Right lobe of liver (tissue), 6 donors: ENCODE data around the gene TRABD2B. TPM values are rescaled to one million over a fixed set of nuclear protein-coding genes. Genes with fewer than 3 reads are reported as not detected.

Experiments used
- ATAC-seq, 4 donors: fragments of 200-7000 bp; cut with Tn5 transposase; one replicate each; pipeline ENCODE4 v1.9.1; 2020; ENCODE audit warnings: mild to moderate bottlenecking in 4 of 4, moderate library complexity in 4 of 4
- DNase-seq, 3 donors: peaks; one replicate each; pipeline ENCODE4 v3.0.0-alpha.2; 2020
- H3K27ac ChIP-seq, 3 donors: fragments of 200-600 bp; one replicate each; pipeline ENCODE4 v1.8.0; 2022
- H3K27me3 ChIP-seq, 2 donors: fragments of 200-600 bp; one replicate each; pipeline ENCODE4 v1.8.0; 2022
- H3K36me3 ChIP-seq, 4 donors: fragments of 200-600 bp; sonication (generic) in 1 of 4; one replicate each; pipeline versions ENCODE4 v1.5.1 to v1.8.0; 2017 to 2022; ENCODE audit warnings: control low read depth in 1 of 4
- H3K4me1 ChIP-seq, 4 donors: fragments of 200-600 bp; sonication (generic) in 1 of 4; one replicate each; pipeline versions ENCODE4 v1.5.1 to v1.8.0; 2017 to 2022; ENCODE audit warnings: control low read depth in 1 of 4
- H3K4me3 ChIP-seq, 3 donors: fragments of 200-600 bp; one replicate each; pipeline ENCODE4 v1.8.0; 2022
- H3K9me3 ChIP-seq, 4 donors: fragments of 200-600 bp; sonication (generic) in 1 of 4; one replicate each; pipeline versions ENCODE4 v1.5.1 to v1.8.0; 2017 to 2022; ENCODE audit warnings: control low read depth in 1 of 4
- CTCF ChIP-seq, 4 donors: fragments of 200-600 bp in 3 of 4; fragments of 450-650 bp in 1 of 4; IDR thresholded peaks; one replicate each; pipeline versions ENCODE4 v1.5.1 to v1.8.0; 2016 to 2022; ENCODE audit warnings: antibody characterized with exemption in 4 of 4, mild to moderate bottlenecking in 2 of 4
- POLR2A ChIP-seq: fragments of 450-650 bp; IDR thresholded peaks from one replicate; pipeline ENCODE4 v1.6.1; 2017; ENCODE audit warnings: antibody characterized with exemption, mild to moderate bottlenecking
- WGBS: methylation state at CpG from one replicate; pipeline ENCODE4 v1.1.6; 2018; ENCODE audit warnings: low coverage, low lambda C conversion rate; ENCODE audit not compliant: insufficient coverage; ENCODE audit errors: missing lambda C conversion rate; 5-methylcytosine and 5-hydroxymethylcytosine counted together
- intact Hi-C, 2 donors: fragments of 100-400 bp; cut with DNase I; formaldehyde crosslinking; loops; one replicate each; pipeline versions ENCODE4 v1.11.2 to v1.14.1; 2022
- total RNA-seq, 6 experiments: library from RNA; depleted of rRNA in 2 of 6; stranded (reverse); fragments of >200 nt in 2 of 6; fragmentation: NEBNext Ultra II Directional in 3 of 6; extraction: Animal tissue kit (Norgen Biotek cat#: 25700) in 3 of 6; gene quantifications; one replicate each; pipeline versions ENCODE4 v1.1.0 to v1.2.4, GENCODE V29; 2016 to 2023
- donor health status: DM: no; HTN: yes; CAD: no.
- donor health status: DM: no; HTN: no; CAD: no.
- donor health status: DM: no; HTN: no; CAD: no.
- donor health status: DM: no; HTN: yes; CAD: no.
- donor health status: DM: no; HTN: yes; CAD: no.

Gene TRABD2B
- total RNA-seq, 6 experiments from 2014 or later, result 0.55 to 9.5 (median 1.8) TPM

- TF ChIP-seq CTCF (IDR thresholded peaks at IDR 0.05) (no peak), POLR2A (no peak)
- DNase-seq, result no peak
- intact Hi-C loops, result loop anchor here in 1 of 2 donors (10.0 kb wide), 1 partner anchor 56 kb away; no protein-coding TSS in a partner anchor
- no peaks in the 10 kb centered on the region for H3K9me3 ChIP-seq
- H3K4me3 ChIP-seq, result no peak overlapping the region
- no peak overlapping the region for H3K27ac ChIP-seq
- peaks cover 0 to 16% (median under 1%) of the 10 kb centered on the region in 4 donors for H3K4me1 ChIP-seq
- no peaks in the 10 kb centered on the region for H3K27me3 ChIP-seq
- 89% methylated on average over 4 of the region's 4 CpGs for WGBS
- no peaks in the 10 kb centered on the region for H3K36me3 ChIP-seq
- ATAC-seq, result no peak
Observed at GRCh38 chr1:47999097-47999496, 1.9 kb upstream of the TRABD2B start.

- intact Hi-C loops, result loop anchor here in 1 of 2 donors (10.0 kb wide), 1 partner anchor 56 kb away; no protein-coding TSS in a partner anchor
- ATAC-seq (no peak), DNase-seq (no peak)
- Histone ChIP-seq H3K4me1 (peaks cover 0 to 22% (median 3%) of the 10 kb centered on the region in 4 donors), H3K9me3 (no peaks in the 10 kb centered on the region), H3K4me3 (no peak overlapping the region), H3K27me3 (no peaks in the 10 kb centered on the region), H3K27ac (no peak overlapping the region), H3K36me3 (no peaks in the 10 kb centered on the region)
- TF ChIP-seq POLR2A, result no peak
- TF ChIP-seq CTCF (IDR thresholded peaks at IDR 0.05), result no peak
- WGBS, result 72% methylated on average over 5 of the region's 8 CpGs
Observed at GRCh38 chr1:47998396-47998990, 1.3 kb upstream of the TRABD2B start.

GRCh38 chr1:47996406-47997226 lies 569 bp downstream of the TRABD2B start:
- H3K4me3 ChIP-seq, result peak overlapping the region; percentile 64 to 78 (median 70)
- H3K27me3 ChIP-seq, result no peaks in the 10 kb centered on the region
- TF ChIP-seq CTCF (IDR thresholded peaks at IDR 0.05) (no peak), POLR2A (no peak)
- no peaks in the 10 kb centered on the region for H3K36me3 ChIP-seq
- DNase-seq (peak; percentile 48 to 67 (median 56)), ATAC-seq (peak; percentile 41 to 58 (median 50))
- WGBS, result 3% methylated on average over 10 of the region's 80 CpGs
- intact Hi-C loops, result loop anchor here in 1 of 2 donors (10.0 kb wide), 1 partner anchor 58 kb away; no protein-coding TSS in a partner anchor
- peaks cover 0 to 34% (median 4%) of the 10 kb centered on the region in 4 donors for H3K4me1 ChIP-seq
- peak overlapping the region; percentile 33 to 82 (median 64) for H3K27ac ChIP-seq
- H3K9me3 ChIP-seq, result no peaks in the 10 kb centered on the region

- no peaks in the 10 kb centered on the region for H3K9me3 ChIP-seq
- no peaks in the 10 kb centered on the region for H3K27me3 ChIP-seq
- ATAC-seq, result peak in 2 of 4 donors; percentile 2 to 13
- no peak for DNase-seq
- intact Hi-C loops, result loop anchor here in 1 of 2 donors (10.0 kb wide), 1 partner anchor 59 kb away; no protein-coding TSS in a partner anchor
- H3K36me3 ChIP-seq, result no peaks in the 10 kb centered on the region
- H3K4me1 ChIP-seq, result peaks cover 0 to 34% (median 4%) of the 10 kb centered on the region in 4 donors
- 25% methylated on average over 7 of the region's 7 CpGs for WGBS
- H3K4me3 ChIP-seq, result peak overlapping the region; percentile 64 to 78 (median 70)
- H3K27ac ChIP-seq, result peak overlapping the region in 2 of 3 donors; percentile 64 to 82
- TF ChIP-seq POLR2A (no peak), CTCF (IDR thresholded peaks at IDR 0.05) (no peak)
Observed at GRCh38 chr1:47996060-47996405, 1.2 kb downstream of the TRABD2B start.
